ENCODE results near the gene FBN2.
"Not testable (repeated sequence)": the region's sequence is repeated elsewhere in the genome, so short reads cannot be mapped to it uniquely, and the experiment has no call there.

FBN2 gene

GRCh38 chr5:128350705-128351104 is 187.3 kb downstream of the FBN2 start:
- no peak for DNase-seq

GRCh38 chr5:128349044-128349858 is 188.8 kb downstream of the FBN2 start:
- DNase-seq: no peak

DNA sequence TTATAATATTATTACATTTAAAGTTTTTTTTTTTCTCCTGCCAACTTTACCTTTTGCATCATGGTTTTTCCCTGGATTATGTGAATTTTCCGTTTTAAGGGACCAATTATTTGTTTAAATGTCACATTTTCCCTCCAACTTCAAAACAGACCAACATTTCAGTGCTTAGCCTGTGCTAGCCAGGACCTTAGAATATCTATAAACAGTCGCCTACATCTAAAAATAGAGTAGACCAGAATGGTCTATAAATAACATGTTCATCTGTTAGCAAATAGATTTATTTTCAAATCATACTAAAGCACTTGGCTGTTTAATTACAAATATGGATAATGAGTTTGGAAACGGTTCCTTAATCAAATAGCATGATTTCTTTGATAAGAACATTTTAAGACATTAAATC is 192.0 kb downstream of the FBN2 start:
- DNase-seq: no peak

- DNase-seq: no peak
These were observed 192.8 kb downstream of the FBN2 start for GRCh38 chr5:128345247-128345646.

DNA sequence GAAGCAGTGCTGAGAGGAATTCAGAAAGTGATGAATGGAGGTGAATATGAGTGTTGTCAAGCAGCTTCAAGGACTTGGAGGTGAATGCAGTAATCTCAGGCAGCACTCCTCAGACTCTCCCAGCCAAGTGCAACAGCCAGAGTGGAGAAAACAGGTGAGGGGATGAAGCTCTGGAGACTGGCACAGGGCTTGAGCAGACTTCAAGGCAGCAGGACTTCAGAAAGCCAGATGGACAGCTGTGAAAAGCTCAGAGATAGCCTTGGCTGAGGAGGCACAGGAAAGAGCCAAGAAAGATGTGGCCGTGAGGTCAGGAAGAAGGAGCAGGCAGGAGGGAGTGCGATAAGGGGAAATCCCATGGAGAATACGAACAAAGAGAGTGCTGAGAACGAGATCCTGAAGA is 194.9 kb downstream of the FBN2 start:
- DNase-seq: no peak

GRCh38 chr5:128341056-128341455 is 197.0 kb downstream of the FBN2 start:
- DNase-seq: no peak

DNA sequence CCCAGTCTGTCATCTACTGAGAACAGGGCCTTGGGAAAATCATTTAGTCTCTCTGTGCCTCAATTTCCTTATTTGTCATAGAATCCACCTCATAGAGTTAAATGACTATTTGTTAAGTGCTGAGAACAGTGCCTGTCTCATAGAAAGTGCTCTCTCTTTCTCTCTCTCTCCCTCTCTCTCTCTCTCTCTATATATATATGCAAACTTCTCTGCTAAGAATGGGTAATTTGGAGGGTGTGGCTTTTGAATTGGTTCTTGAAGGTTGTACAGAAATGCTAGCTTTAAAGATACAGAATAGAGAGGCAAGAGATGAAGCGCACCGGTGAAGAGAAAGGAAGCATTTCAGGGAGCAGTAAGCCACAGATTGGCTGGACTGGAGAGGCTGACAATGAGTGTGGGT is 197.4 kb downstream of the FBN2 start:
- DNase-seq: no peak

DNA sequence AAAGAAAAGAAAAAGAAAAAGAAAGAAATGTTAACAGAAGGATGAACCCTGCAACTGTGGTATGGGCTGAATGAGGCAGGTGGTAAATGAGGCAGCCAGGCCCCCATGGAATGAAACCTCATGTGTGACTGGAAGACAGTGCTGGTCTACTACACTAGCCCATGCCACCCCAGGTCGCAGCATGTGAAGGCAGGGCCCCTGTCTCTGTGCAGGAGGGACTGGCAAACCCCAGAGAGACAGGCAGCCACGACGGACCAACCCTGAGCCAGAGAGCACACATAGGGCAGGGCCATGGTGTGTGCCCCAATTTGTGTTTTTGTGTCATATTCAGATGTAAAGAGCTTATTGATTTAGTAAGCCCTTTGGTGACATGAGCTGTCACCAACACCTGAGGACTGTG is 198.5 kb downstream of the FBN2 start:
- DNase-seq: no peak

DNA sequence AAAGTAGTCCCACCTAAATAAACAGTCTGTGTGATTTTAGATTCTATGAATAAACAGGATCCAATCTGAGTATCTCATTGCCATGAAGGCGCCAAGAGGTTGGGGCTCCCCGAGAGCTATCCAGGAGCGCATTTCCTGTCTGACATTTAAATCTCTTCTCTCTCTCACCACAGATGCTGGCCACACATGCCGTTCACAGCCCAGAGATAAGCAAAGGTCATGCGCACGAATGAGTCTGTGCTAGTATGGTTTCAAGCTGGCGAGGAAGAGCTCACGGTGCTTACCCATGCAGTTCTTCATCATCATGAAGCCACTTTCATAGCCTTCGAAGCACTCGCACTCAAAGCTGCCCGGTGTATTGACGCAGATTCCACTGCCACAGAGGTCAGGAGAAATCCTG is 199.4 kb downstream of the FBN2 start:
- no peak for DNase-seq

DNA sequence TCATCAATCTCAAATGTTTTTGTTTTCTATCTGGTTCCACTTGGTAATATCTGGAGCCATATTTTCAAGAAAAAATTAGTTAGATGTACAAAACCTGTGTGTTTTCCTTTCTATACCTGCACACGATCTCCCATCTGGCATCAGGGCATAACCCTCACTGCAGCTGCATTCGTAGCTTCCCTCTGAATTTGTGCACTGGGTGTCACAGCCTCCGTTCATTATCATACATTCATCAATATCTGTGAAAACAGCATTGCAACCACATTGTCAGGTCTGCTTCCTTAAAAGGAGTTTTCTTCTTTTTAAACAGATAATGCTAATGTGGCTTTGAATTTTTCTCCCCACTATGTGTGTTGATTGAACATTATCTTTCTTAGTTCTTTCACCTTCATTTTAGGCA is 202.7 kb downstream of the FBN2 start:
- DNase-seq: no peak

- DNase-seq: no peak
These were observed 203.9 kb downstream of the FBN2 start for GRCh38 chr5:128334010-128334716.

DNA sequence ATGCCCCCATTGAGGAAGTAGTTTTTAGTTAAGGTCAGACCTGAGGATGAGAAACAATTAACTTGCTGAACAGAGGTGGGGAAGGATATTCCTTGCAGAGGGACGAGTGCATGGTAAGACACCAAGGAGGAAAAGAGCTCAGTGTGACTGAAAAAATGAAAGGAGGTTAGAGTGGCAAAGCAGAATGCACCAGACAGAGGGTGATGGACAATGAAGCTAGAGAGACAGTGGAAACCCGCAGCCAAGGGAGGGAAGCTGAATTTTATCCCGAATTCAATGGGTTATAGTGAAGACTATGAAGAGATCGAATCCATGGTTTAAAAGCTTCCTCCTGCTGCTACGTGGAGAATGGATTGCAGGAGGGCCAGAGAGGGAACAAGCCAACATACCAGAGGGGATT is 206.8 kb downstream of the FBN2 start:
- no peak for DNase-seq

GRCh38 chr5:128329386-128329939 is 208.6 kb downstream of the FBN2 start:
- no peak for DNase-seq

DNA sequence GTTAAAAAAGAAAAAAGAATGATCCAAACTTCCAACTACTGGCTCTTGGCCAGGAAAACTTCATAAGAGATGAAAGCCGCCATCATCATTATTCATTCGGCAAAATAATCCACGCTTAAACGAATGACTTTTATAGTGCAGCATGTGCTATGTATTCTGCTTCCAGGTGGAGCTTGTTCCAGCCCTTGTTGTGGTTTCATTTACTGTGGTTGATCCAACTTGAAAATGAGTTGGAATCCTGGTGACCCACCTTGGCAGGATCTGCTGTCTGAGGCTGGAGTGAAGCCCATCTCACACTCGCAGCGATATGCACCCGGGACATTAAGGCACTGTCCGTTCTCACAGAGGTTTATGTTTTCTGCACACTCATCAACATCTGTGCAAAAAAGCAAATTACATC is 209.6 kb downstream of the FBN2 start:
- no peak for DNase-seq

DNA sequence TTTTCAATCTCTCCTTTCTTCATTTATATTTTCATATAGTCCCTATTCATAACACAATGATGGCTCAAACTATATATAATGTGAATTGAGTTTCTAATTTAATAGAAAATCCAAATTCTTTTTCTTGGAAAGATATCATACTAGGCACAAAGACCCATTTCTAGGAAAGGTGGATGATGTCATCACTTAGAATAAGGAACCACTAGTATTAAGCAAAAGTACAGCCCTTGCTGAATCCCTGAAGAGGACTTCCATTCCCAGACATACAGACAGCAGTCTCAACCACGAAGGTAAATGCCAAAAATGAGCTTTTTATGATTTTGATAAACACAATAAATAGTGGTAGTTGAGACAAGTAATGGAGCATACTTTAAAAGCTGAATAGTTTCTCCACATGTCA is 210.0 kb downstream of the FBN2 start:
- DNase-seq: no peak

- not testable (repeated sequence) for DNase-seq
These were observed 216.6 kb downstream of the FBN2 start for GRCh38 chr5:128321418-128321817.

DNA sequence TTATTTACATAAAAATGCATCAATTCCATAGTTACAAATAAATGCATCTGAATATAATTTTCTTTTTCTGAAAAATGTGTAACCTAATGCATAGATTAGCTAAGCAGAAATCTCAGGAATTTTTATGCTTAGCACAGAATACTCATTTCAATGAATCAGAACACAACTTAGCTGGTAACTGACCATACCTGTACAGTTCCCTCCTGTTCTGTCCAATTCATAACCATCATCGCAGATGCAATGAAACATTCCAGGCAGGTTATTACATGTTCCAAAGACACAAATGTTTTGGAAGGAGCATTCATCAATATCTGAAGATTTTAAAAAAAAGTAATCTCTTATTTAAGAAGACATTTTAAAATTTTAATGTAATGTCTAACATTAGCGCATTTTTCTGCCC is 219.4 kb downstream of the FBN2 start:
- DNase-seq: no peak

GRCh38 chr5:128317481-128317880 is 220.6 kb downstream of the FBN2 start:
- no peak for DNase-seq

DNA sequence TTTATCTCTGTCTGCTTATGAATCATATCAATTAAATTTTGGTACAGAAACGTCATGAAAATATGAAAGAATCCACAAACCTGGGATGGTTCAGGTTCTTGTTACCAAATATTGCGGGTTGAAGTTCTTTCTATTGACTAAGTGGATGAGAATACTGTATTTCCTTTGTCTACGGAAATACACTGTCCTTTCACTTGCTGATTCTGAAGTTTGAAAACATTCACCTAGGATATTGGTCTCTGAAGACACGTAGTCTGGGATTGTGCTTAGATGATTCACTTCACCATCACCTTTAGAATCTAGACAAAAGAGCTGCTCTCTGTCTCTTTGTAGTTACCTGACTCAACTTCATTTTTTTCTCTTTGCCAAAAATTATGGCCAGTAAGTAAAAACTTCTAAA is 222.4 kb downstream of the FBN2 start:
- DNase-seq: no peak

GRCh38 chr5:128305341-128305740 is 232.7 kb downstream of the FBN2 start:
- no peak for DNase-seq

- DNase-seq: no peak
These were observed 233.3 kb downstream of the FBN2 start for GRCh38 chr5:128304791-128305190.

DNA sequence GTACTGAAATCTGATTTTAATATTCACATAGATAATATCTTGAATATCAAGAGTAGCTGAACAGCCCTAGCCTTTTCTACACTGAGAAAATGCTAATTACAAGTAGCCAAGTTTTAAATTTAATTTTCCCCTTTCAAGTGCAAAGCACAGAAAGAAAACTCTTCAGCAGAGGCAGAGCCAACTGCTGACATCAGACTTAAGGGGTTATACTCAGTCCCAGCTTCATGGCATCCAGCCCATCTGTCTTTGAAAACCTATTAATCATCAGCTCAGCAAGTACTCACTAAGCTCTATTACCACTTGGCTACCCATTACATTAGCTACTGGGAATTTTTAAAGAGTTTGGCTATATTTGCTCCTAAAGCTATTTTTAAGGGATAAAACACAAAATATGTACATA is 234.0 kb downstream of the FBN2 start:
- no peak for DNase-seq

- no peak for DNase-seq
These were observed 234.5 kb downstream of the FBN2 start for GRCh38 chr5:128303593-128303992.

GRCh38 chr5:128300181-128300580 is 237.9 kb downstream of the FBN2 start:
- DNase-seq: no peak
